UCSD-AML1 (cell line): ENCODE results near the gene ZFYVE9.
"Not testable (repeated sequence)": the region's sequence is repeated elsewhere in the genome, so short reads cannot be mapped to it uniquely, and the experiment has no call there.

Experiments
- DNase-seq: peaks from one replicate; lab custom pipeline; 2025; ENCODE audit not compliant: unreplicated experiment; lab: John Stamatoyannopoulos, UW

Gene ZFYVE9

DNA sequence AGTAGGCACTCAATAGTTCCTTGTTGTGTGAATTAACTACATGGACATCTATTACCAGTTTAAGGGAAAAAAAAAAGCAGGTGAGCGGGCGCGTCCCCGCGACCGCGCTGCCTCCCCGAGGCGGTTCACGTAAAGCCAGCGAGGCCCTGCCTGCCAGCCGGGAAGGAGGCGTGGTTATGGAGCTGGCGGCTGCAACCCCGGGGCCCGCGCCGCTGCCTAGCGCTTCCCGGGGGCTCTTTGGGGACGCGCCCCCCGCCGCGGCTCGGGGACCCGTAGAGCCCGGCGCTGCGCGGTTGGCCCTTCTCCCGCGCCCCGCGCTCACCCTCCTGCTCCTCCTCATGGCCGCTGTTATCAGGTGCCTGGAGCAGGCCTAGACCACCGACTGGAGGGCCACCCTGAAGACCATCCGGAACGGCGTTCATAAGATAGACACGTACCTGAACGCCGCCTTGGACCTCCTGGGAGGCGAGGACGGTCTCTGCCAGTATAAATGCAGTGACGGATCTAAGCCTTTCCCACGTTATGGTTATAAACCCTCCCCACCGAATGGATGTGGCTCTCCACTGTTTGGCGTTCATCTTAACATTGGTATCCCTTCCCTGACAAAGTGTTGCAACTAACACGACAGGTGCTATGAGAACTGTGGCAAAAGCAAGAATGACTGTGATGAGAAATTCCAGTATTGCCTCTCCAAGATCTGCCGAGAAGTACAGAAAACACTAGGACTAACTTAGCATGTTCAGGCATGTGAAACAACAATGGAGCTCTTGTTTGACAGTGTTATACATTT lies 226.7 kb downstream of the ZFYVE9 start:
- peak; percentile 21 for DNase-seq

DNA sequence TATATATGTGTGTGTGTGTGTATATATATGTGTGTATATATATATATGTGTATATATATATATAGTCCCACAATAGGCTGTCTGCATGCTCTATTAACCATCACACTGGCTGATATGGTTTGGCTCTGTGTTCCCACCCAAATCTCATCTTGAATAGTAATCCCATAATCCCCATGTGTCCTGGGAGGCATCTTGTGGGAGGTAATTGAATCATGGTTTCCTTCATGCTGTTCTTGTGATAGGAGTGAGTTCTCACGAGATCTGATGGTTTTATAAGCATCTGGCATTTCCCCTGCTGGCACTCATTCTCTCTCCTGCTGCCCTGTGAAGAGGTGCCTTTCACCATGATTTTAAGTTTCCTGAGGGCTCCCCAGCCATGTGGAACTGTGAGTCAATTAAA lies 228.0 kb downstream of the ZFYVE9 start:
- not testable (repeated sequence) for DNase-seq

DNA sequence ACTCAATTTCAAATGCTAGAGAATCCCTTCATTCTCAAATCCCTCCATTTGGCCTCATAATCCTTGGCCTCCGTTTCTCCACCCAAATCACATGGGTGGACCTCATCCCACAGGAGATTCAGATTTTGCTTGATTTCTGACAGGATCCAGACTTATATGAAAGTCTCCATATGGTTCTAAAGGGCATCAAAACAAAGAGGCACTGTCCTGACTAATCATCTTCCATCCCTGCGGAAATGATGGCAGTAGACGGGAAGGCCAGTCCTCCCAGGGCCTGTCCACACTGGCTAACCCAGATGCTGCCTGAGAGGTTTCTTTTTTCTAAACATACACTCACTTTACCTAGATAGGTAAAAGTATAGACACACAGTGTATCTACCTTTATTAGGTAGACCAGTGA lies 243.5 kb downstream of the ZFYVE9 start:
- DNase-seq, result no peak

GRCh38 chr1:52386458-52386857 lies 244.6 kb downstream of the ZFYVE9 start:
- DNase-seq, result no peak

- no peak for DNase-seq
Observed at GRCh38 chr1:52393174-52393573, 251.3 kb downstream of the ZFYVE9 start.
